RWPE2 (cell line): Measurements from ENCODE around the gene TMEM176B.

Source experiments
- ATAC-seq: fragments of 200-7000 bp; cut with Tn5 transposase; 3 replicates; pipeline ENCODE4 v1.9.1; 2021; ENCODE audit warnings: low read depth
- DNase-seq: peaks from one replicate; pipeline ENCODE4 v3.0.0-alpha.2; 2020; ENCODE audit warnings: low spot score
- H3K27ac ChIP-seq: fragments of 450-650 bp; 2 replicates; pipeline ENCODE4 v1.5.1; 2017; ENCODE audit warnings: mild to moderate bottlenecking; ENCODE audit not compliant: poor library complexity, severe bottlenecking
- H3K27me3 ChIP-seq: fragments of 250-450 bp; sonication (Bioruptor Pico); 2 replicates; pipeline ENCODE4 v1.5.1; 2021; ENCODE audit warnings: mild to moderate bottlenecking, moderate library complexity; ENCODE audit not compliant: insufficient read depth, poor library complexity, severe bottlenecking
- H3K36me3 ChIP-seq: fragments of 250-450 bp; sonication (Bioruptor Pico); 2 replicates; pipeline ENCODE4 v1.5.1; 2020; ENCODE audit warnings: low read depth, mild to moderate bottlenecking, moderate library complexity
- H3K4me1 ChIP-seq: fragments of 250-450 bp; sonication (Bioruptor Pico); 2 replicates; pipeline ENCODE4 v1.5.1; 2021; ENCODE audit warnings: mild to moderate bottlenecking, moderate library complexity; ENCODE audit not compliant: insufficient read depth, poor library complexity, severe bottlenecking
- H3K4me3 ChIP-seq: fragments of 250-450 bp; sonication (Bioruptor Pico); 2 replicates; pipeline ENCODE4 v1.5.1; 2021; ENCODE audit warnings: mild to moderate bottlenecking, moderate library complexity; ENCODE audit not compliant: severe bottlenecking
- H3K9me3 ChIP-seq: fragments of 250-450 bp; sonication (Bioruptor Pico); 2 replicates; pipeline ENCODE4 v1.5.1; 2021; ENCODE audit warnings: mild to moderate bottlenecking, moderate library complexity; ENCODE audit not compliant: severe bottlenecking
- TF ChIP-seq, protein P1 (sequence below): fragments of 450-650 bp; IDR thresholded peaks from one replicate; pipeline ENCODE4 v1.5.1; 2017; ENCODE audit warnings: mild to moderate bottlenecking, moderate library complexity; ENCODE audit not compliant: poor library complexity, severe bottlenecking

Gene TMEM176B

DNA sequence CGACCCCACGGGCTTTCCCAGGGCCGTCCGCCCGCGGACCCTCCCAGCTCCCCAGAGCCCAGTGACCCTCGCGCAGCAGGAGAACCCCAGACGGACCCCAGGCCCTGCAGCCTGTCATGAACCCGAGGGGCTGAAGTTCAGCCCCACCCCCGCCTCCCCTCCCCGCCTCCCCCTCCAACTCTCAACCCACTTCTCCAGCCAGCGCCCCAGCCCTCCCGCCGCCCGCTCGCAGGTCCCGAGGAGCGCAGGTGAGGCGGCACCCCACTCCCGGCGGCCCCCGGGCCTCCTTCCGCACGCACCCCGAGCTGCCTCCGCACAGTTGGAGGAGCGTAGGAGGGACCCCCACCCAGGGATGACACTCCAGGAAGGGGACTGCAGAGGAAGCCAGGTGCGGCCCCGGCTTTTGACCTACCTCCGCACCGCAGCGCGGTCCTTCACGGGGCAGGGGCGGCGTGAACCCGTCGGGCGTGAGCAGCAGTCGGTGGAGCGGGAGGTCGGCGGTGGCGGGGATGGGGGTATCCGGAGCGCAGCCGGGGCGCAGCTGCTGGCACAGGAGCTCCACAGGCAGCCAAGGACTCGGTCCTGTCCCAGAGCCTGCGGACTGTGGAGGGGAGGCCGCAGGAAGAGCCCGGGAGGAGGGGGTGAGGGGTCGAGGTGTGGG lies 547 bp upstream of the TMEM176B start, which contains the start of gene TMEM176A:
TSS of gene TMEM176A (plus strand) at position 189 of the 661 bp plus-strand sequence. CDS start 782 bp downstream, outside the sequence.
- DNase-seq, result no peak
- H3K4me3 ChIP-seq, result no peak within 1 kb of the TSS
- TF ChIP-seq, protein P1, sequence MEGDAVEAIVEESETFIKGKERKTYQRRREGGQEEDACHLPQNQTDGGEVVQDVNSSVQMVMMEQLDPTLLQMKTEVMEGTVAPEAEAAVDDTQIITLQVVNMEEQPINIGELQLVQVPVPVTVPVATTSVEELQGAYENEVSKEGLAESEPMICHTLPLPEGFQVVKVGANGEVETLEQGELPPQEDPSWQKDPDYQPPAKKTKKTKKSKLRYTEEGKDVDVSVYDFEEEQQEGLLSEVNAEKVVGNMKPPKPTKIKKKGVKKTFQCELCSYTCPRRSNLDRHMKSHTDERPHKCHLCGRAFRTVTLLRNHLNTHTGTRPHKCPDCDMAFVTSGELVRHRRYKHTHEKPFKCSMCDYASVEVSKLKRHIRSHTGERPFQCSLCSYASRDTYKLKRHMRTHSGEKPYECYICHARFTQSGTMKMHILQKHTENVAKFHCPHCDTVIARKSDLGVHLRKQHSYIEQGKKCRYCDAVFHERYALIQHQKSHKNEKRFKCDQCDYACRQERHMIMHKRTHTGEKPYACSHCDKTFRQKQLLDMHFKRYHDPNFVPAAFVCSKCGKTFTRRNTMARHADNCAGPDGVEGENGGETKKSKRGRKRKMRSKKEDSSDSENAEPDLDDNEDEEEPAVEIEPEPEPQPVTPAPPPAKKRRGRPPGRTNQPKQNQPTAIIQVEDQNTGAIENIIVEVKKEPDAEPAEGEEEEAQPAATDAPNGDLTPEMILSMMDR, result no peak
- no peaks in the 10 kb centered on the region for H3K4me1 ChIP-seq
- H3K36me3 ChIP-seq, result no peaks in the 10 kb centered on the region
- no peak for ATAC-seq
- peaks cover 2% of the 10 kb centered on the region for H3K9me3 ChIP-seq
- no peak within 1 kb of the TSS for H3K27ac ChIP-seq
- peaks cover 59% of the 10 kb centered on the region for H3K27me3 ChIP-seq

DNA sequence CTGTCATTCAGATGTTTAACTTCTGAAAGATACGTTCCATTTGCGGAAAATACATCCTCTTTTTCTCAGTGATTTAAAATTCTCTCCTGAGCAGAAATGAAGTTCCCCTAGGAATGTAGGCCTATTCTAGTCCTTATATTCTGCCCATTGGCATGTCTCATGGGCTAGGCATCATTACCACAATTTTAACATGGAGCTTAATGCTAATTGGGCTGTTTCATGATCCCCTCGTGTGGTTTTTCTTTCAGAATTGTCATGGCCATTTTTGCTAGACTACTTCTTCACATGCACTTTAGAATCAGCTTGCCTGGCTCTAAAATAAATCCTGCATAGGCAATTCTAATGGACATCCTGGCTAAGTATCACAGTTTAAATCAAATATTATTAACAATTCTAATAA lies 1.0 kb downstream of the TMEM176B start:
- no peak for ATAC-seq
- H3K36me3 ChIP-seq, result no peaks in the 10 kb centered on the region
- no peak for DNase-seq
- no peak overlapping the region for H3K4me3 ChIP-seq
- H3K4me1 ChIP-seq, result no peaks in the 10 kb centered on the region
- TF ChIP-seq, protein P1, result no peak
- H3K27ac ChIP-seq, result no peak overlapping the region
- H3K9me3 ChIP-seq, result peaks cover 2% of the 10 kb centered on the region
- peaks cover 63% of the 10 kb centered on the region for H3K27me3 ChIP-seq

DNA sequence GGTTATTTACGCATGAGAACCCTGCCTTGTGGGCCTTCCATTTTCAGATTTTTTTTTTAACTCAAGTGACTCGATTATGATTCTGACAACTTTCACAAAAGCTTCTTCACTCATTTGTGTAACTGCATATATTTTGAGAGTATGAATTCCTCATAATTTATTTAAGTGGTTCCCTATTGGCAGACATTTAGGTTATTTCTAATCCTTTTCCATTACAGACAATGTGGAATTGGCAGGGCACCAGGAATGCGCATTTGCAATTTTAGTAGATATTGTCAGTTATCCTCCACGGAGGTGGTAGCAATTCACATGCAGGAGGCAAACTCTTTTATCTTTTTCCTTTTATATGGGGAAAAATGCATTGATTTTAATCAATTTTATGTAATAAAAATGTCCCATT lies 2.5 kb downstream of the TMEM176B start:
- TF ChIP-seq, protein P1, result no peak
- Histone ChIP-seq H3K27ac (no peak overlapping the region), H3K9me3 (peaks cover 2% of the 10 kb centered on the region), H3K4me3 (no peak overlapping the region), H3K4me1 (no peaks in the 10 kb centered on the region), H3K36me3 (no peaks in the 10 kb centered on the region), H3K27me3 (peaks cover 54% of the 10 kb centered on the region)
- DNase-seq, result no peak
- ATAC-seq, result no peak

DNA sequence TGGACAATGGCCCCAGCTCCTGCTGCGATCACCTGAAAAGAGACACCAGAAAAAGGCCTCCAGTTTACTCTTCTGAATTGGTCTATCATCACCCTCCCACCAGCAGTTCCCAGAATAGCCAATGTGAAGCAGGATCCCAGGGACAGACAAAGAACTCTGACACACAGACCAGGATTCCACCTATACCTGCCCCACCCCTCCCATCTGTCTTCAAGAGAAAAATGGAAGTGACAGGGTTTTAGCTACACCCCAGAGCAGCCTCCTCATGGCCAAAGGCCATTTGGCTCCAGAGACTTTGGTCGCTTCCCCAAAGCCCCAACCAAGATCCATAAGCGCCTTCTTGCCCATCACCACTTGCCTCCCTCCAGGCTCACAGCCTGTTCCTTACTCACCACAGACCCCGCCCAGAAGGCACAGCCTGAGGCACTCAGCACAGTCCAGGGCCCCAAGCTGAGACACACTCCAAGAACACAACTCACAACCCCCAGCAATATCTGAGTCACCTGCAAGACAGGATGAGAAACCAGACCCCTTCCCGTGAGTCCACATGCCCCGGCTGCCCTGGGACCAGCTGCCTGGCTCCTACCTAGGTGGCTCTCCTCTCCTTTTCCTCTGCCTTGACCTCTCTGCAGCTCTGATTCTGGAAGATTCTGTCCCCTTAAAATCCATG lies 6.5 kb downstream of the TMEM176B start:
- no peak overlapping the region for H3K4me3 ChIP-seq
- H3K27ac ChIP-seq, result no peak overlapping the region
- no peak for DNase-seq

More for the DNA sequence above, 6.5 kb downstream of the TMEM176B start:
- no peaks in the 10 kb centered on the region for H3K36me3 ChIP-seq
- TF ChIP-seq, protein P1, result no peak
- peaks cover 2% of the 10 kb centered on the region for H3K9me3 ChIP-seq
- H3K4me1 ChIP-seq, result no peaks in the 10 kb centered on the region
- peaks cover 38% of the 10 kb centered on the region for H3K27me3 ChIP-seq
- peak; percentile 55 for ATAC-seq
